GM06990 (cell line): ENCODE data around the gene GABRG3.

Experiments used
- DNase-seq: peaks from one replicate; pipeline ENCODE4 v3.0.0-alpha.2; 2011; ENCODE audit not compliant: insufficient read length; ENCODE audit errors: extremely low read depth
- H3K27me3 ChIP-seq: replicated peaks from 2 replicates; pipeline ENCODE4 v1.6.0; 2011; ENCODE audit warnings: low read length; ENCODE audit not compliant: control insufficient read depth, insufficient read depth
- H3K36me3 ChIP-seq: 2 replicates; pipeline ENCODE4 v1.5.1; 2011; ENCODE audit warnings: low read length; ENCODE audit not compliant: control insufficient read depth, insufficient read depth
- H3K4me3 ChIP-seq: replicated peaks from 2 replicates; pipeline ENCODE4 v1.5.1; 2011; ENCODE audit warnings: low read depth, mild to moderate bottlenecking, control low read depth, low read length
- CTCF ChIP-seq: IDR thresholded peaks from 2 replicates; pipeline ENCODE4 v1.5.1; 2011; ENCODE audit warnings: low read length, control low read depth, mild to moderate bottlenecking, inconsistent platforms; ENCODE audit not compliant: insufficient read depth, poor library complexity, severe bottlenecking

Gene GABRG3

DNA sequence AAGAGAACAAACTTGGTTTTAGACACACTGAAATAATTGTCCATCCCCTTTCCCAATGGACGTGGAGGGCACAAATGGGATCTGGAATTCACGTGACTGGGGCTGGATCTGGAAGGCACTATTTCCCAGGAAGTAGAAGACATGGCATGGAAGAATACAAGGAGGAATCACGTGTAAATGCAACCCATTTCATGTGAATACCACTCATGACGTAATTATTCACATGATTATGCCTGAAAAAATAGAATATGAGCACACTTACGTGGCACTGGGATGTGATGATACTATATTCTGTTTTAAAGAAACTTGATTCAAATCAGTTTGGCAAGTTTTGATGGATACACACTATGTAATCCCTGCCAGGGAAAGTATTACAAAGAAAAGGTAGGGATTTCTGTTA is 477.3 kb downstream of the GABRG3 start:
- TF ChIP-seq CTCF = no peak
- DNase-seq = no peak
- Histone ChIP-seq H3K36me3 (no peaks in the 10 kb centered on the region), H3K27me3 (no peaks in the 10 kb centered on the region), H3K4me3 (no peak overlapping the region)

DNA sequence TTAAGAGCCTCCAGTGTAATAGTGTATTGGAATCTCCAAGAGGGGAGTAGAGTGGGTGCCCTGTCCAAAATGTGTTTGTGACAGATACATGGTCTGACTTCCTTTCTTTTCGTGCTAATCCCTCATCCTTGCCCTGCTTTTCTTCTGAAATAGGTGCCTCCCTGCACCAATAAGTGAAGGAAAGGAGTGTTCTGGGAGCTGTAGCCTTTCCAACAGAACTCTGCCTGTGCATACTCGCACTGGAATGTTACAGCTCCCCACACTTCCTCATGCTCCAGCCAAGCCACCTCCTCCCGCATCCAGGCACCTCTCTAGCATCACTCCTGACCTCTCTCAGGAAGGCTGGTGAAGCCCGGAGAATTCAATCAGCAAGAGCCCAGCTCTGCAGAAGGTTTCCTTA is 478.0 kb downstream of the GABRG3 start:
- TF ChIP-seq CTCF = no peak
- no peaks in the 10 kb centered on the region for H3K27me3 ChIP-seq
- H3K36me3 ChIP-seq = no peaks in the 10 kb centered on the region
- no peak for DNase-seq
- no peak overlapping the region for H3K4me3 ChIP-seq

- no peak for DNase-seq
- Histone ChIP-seq H3K4me3 (no peak overlapping the region), H3K36me3 (no peaks in the 10 kb centered on the region), H3K27me3 (no peaks in the 10 kb centered on the region)
- no peak for TF ChIP-seq CTCF
Observed at GRCh38 chr15:27449941-27450340, 479.0 kb downstream of the GABRG3 start.

- Histone ChIP-seq H3K36me3 (no peaks in the 10 kb centered on the region), H3K4me3 (no peak overlapping the region), H3K27me3 (no peaks in the 10 kb centered on the region)
- no peak for DNase-seq
- no peak for TF ChIP-seq CTCF
Observed at GRCh38 chr15:27454281-27455075, 483.5 kb downstream of the GABRG3 start.

DNA sequence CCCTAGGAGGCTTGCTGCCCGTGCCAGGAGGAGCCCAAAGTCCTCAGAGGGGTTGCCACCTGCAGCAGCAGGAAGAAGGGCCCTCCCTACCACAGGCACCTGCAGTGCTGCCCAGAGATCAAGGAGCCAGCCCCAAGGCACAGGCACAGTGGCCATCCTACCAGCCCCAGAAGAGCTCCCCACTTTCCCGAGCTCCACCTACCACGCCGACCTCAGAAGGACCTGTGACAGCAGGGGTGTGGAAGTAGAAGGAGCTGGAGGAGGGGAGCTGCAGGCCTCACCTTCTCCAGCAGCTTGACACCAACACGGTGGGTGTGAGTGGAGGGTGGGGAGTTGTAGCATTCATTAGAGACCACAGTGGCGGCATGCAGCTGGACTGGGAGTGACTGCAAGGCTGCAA is 485.8 kb downstream of the GABRG3 start:
- DNase-seq = no peak
- no peak overlapping the region for H3K4me3 ChIP-seq
- TF ChIP-seq CTCF = no peak
- H3K27me3 ChIP-seq = no peaks in the 10 kb centered on the region
- no peaks in the 10 kb centered on the region for H3K36me3 ChIP-seq

- no peaks in the 10 kb centered on the region for H3K36me3 ChIP-seq
- DNase-seq = no peak
- H3K4me3 ChIP-seq = no peak overlapping the region
- H3K27me3 ChIP-seq = no peaks in the 10 kb centered on the region
- TF ChIP-seq CTCF = no peak
Observed at GRCh38 chr15:27457766-27458165, 486.8 kb downstream of the GABRG3 start.
